ENCODE data around the gene OR10T2.
"Not testable (repeated sequence)": the region's sequence is repeated elsewhere in the genome, so short reads cannot be mapped to it uniquely, and the experiment has no call there.

OR10T2 gene

GRCh38 chr1:158390331-158390730 lies 8.9 kb downstream of the OR10T2 start:
- DNase-seq (ENCODE audit: low read depth, low spot score) = no peak
- H3K36me3 ChIP-seq (ENCODE audit: insufficient read depth, insufficient read length, low read length) = no peaks in the 10 kb centered on the region
- H3K4me3 ChIP-seq (ENCODE audit: insufficient read length, low read depth) = no peak overlapping the region
- no peaks in the 10 kb centered on the region for H3K4me1 ChIP-seq (ENCODE audit: insufficient read depth, insufficient read length)
- no peaks in the 10 kb centered on the region for H3K27me3 ChIP-seq (ENCODE audit: insufficient read depth, insufficient read length)
- no peaks in the 10 kb centered on the region for H3K9me3 ChIP-seq (ENCODE audit: insufficient read depth, low read length)
- TF ChIP-seq ZNF274 (IDR thresholded peaks at IDR 0.05; ENCODE audit: low read depth, low read length) (no peak), YY1 (IDR thresholded peaks at IDR 0.05; ENCODE audit: insufficient read depth, insufficient read length) (no peak), SUZ12 (IDR thresholded peaks at IDR 0.05; ENCODE audit: extremely low read depth, insufficient read depth, insufficient read length) (no peak)
- no peak overlapping the region for H3K9ac ChIP-seq (ENCODE audit: insufficient read length, low read depth)

GRCh38 chr1:158374860-158375259 lies 24.4 kb downstream of the OR10T2 start:
- no peak overlapping the region for H3K4me3 ChIP-seq (ENCODE audit: insufficient read length, low read depth)

GRCh38 chr1:158374101-158374500 lies 25.2 kb downstream of the OR10T2 start:
- not testable (repeated sequence) for H3K9me3 ChIP-seq (ENCODE audit: insufficient read depth, low read length); H3K9ac ChIP-seq (ENCODE audit: insufficient read length, low read depth); H3K36me3 ChIP-seq (ENCODE audit: insufficient read depth, insufficient read length, low read length); H3K4me1 ChIP-seq (ENCODE audit: insufficient read depth, insufficient read length); H3K4me3 ChIP-seq (ENCODE audit: insufficient read length, low read depth); H3K27me3 ChIP-seq (ENCODE audit: insufficient read depth, insufficient read length); DNase-seq (ENCODE audit: low read depth, low spot score)

More at GRCh38 chr1:158374860-158375259, 24.4 kb downstream of the OR10T2 start:
- H3K36me3 ChIP-seq (ENCODE audit: insufficient read depth, insufficient read length, low read length) = no peaks in the 10 kb centered on the region
- DNase-seq (ENCODE audit: low read depth, low spot score) = no peak
- TF ChIP-seq YY1 (IDR thresholded peaks at IDR 0.05; ENCODE audit: insufficient read depth, insufficient read length) (no peak), ZNF274 (IDR thresholded peaks at IDR 0.05; ENCODE audit: low read depth, low read length) (no peak), SUZ12 (IDR thresholded peaks at IDR 0.05; ENCODE audit: extremely low read depth, insufficient read depth, insufficient read length) (no peak)
- H3K27me3 ChIP-seq (ENCODE audit: insufficient read depth, insufficient read length) = no peaks in the 10 kb centered on the region
- no peak overlapping the region for H3K9ac ChIP-seq (ENCODE audit: insufficient read length, low read depth)
- H3K9me3 ChIP-seq (ENCODE audit: insufficient read depth, low read length) = no peaks in the 10 kb centered on the region
- H3K4me1 ChIP-seq (ENCODE audit: insufficient read depth, insufficient read length) = no peaks in the 10 kb centered on the region

- no peak overlapping the region for H3K9ac ChIP-seq (ENCODE audit: insufficient read length, low read depth)
- H3K36me3 ChIP-seq (ENCODE audit: insufficient read depth, insufficient read length, low read length) = no peaks in the 10 kb centered on the region
- no peaks in the 10 kb centered on the region for H3K27me3 ChIP-seq (ENCODE audit: insufficient read depth, insufficient read length)
- no peaks in the 10 kb centered on the region for H3K4me1 ChIP-seq (ENCODE audit: insufficient read depth, insufficient read length)
- TF ChIP-seq YY1 (IDR thresholded peaks at IDR 0.05; ENCODE audit: insufficient read depth, insufficient read length) = no peak
- H3K4me3 ChIP-seq (ENCODE audit: insufficient read length, low read depth) = no peak overlapping the region
- H3K9me3 ChIP-seq (ENCODE audit: insufficient read depth, low read length) = no peaks in the 10 kb centered on the region
- no peak for DNase-seq (ENCODE audit: low read depth, low spot score)
Measured at GRCh38 chr1:158371188-158371953, 27.9 kb downstream of the OR10T2 start.

GRCh38 chr1:158366783-158367182 lies 32.5 kb downstream of the OR10T2 start:
- no peak overlapping the region for H3K9ac ChIP-seq (ENCODE audit: insufficient read length, low read depth)
- H3K27me3 ChIP-seq (ENCODE audit: insufficient read depth, insufficient read length) = no peaks in the 10 kb centered on the region
- H3K36me3 ChIP-seq (ENCODE audit: insufficient read depth, insufficient read length, low read length) = no peaks in the 10 kb centered on the region
- DNase-seq (ENCODE audit: low read depth, low spot score) = no peak
- no peaks in the 10 kb centered on the region for H3K9me3 ChIP-seq (ENCODE audit: insufficient read depth, low read length)
- no peaks in the 10 kb centered on the region for H3K4me1 ChIP-seq (ENCODE audit: insufficient read depth, insufficient read length)
- TF ChIP-seq SUZ12 (IDR thresholded peaks at IDR 0.05; ENCODE audit: extremely low read depth, insufficient read depth, insufficient read length) = no peak
- H3K4me3 ChIP-seq (ENCODE audit: insufficient read length, low read depth) = no peak overlapping the region

- no peaks in the 10 kb centered on the region for H3K36me3 ChIP-seq (ENCODE audit: insufficient read depth, insufficient read length, low read length)
- TF ChIP-seq ZNF274 (IDR thresholded peaks at IDR 0.05; ENCODE audit: low read depth, low read length) (no peak), YY1 (IDR thresholded peaks at IDR 0.05; ENCODE audit: insufficient read depth, insufficient read length) (no peak), SUZ12 (IDR thresholded peaks at IDR 0.05; ENCODE audit: extremely low read depth, insufficient read depth, insufficient read length) (no peak)
- DNase-seq (ENCODE audit: low read depth, low spot score) = no peak
- no peak overlapping the region for H3K4me3 ChIP-seq (ENCODE audit: insufficient read length, low read depth)
- no peaks in the 10 kb centered on the region for H3K9me3 ChIP-seq (ENCODE audit: insufficient read depth, low read length)
- no peak overlapping the region for H3K9ac ChIP-seq (ENCODE audit: insufficient read length, low read depth)
- no peaks in the 10 kb centered on the region for H3K27me3 ChIP-seq (ENCODE audit: insufficient read depth, insufficient read length)
- H3K4me1 ChIP-seq (ENCODE audit: insufficient read depth, insufficient read length) = no peaks in the 10 kb centered on the region
Measured at GRCh38 chr1:158362941-158363340, 36.3 kb downstream of the OR10T2 start.

- DNase-seq (ENCODE audit: low read depth, low spot score) = no peak
- Histone ChIP-seq H3K4me1 (ENCODE audit: insufficient read depth, insufficient read length) (no peaks in the 10 kb centered on the region), H3K9me3 (ENCODE audit: insufficient read depth, low read length) (no peaks in the 10 kb centered on the region), H3K36me3 (ENCODE audit: insufficient read depth, insufficient read length, low read length) (no peaks in the 10 kb centered on the region), H3K27me3 (ENCODE audit: insufficient read depth, insufficient read length) (no peaks in the 10 kb centered on the region), H3K4me3 (ENCODE audit: insufficient read length, low read depth) (no peak overlapping the region), H3K9ac (ENCODE audit: insufficient read length, low read depth) (no peak overlapping the region)
- no peak for TF ChIP-seq YY1 (IDR thresholded peaks at IDR 0.05; ENCODE audit: insufficient read depth, insufficient read length)
- TF ChIP-seq SUZ12 (IDR thresholded peaks at IDR 0.05; ENCODE audit: extremely low read depth, insufficient read depth, insufficient read length) = no peak
- no peak for TF ChIP-seq ZNF274 (IDR thresholded peaks at IDR 0.05; ENCODE audit: low read depth, low read length)
Measured at GRCh38 chr1:158362482-158362881, 36.8 kb downstream of the OR10T2 start.

- Histone ChIP-seq H3K4me1 (ENCODE audit: insufficient read depth, insufficient read length) (no peaks in the 10 kb centered on the region), H3K36me3 (ENCODE audit: insufficient read depth, insufficient read length, low read length) (no peaks in the 10 kb centered on the region), H3K27me3 (ENCODE audit: insufficient read depth, insufficient read length) (peaks cover 4% of the 10 kb centered on the region), H3K4me3 (ENCODE audit: insufficient read length, low read depth) (no peak overlapping the region), H3K9me3 (ENCODE audit: insufficient read depth, low read length) (no peaks in the 10 kb centered on the region), H3K9ac (ENCODE audit: insufficient read length, low read depth) (no peak overlapping the region)
- no peak for DNase-seq (ENCODE audit: low read depth, low spot score)
- TF ChIP-seq SUZ12 (IDR thresholded peaks at IDR 0.05; ENCODE audit: extremely low read depth, insufficient read depth, insufficient read length) (no peak), YY1 (IDR thresholded peaks at IDR 0.05; ENCODE audit: insufficient read depth, insufficient read length) (no peak), ZNF274 (IDR thresholded peaks at IDR 0.05; ENCODE audit: low read depth, low read length) (no peak)
Measured at GRCh38 chr1:158357441-158357840, 41.8 kb downstream of the OR10T2 start.
